GM12874 (cell line): ENCODE results near the gene LZTFL1.

ENCODE experiments used
- CTCF ChIP-seq: IDR thresholded peaks from 2 replicates; pipeline ENCODE4 v1.5.1; 2011; ENCODE audit warnings: low read depth, mild to moderate bottlenecking, control low read depth, low read length, moderate library complexity; ENCODE audit not compliant: insufficient read depth

LZTFL1 gene

GRCh38 chr3:45842851-45843625 is 1.1 kb upstream of the LZTFL1 start:
- no peak for TF ChIP-seq CTCF

DNA sequence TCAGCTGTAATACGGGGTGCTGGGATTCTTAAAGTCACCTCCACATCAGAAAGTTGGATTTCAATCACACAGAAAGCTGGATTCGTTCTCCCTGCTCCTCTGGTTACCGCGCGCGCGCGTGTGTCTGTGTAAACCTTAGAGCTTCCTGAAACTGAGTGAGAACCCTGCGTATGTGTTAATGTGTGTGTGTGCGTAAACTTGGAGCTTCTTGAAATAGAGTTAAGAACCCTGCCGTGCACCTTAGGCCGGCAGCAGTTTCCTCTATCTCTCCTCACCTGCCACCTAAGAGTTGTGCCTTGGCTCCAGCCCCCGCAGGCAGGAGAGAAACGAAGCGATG is 531 bp downstream of the LZTFL1 start:
- TF ChIP-seq CTCF = no peak

GRCh38 chr3:45838466-45838865 is 3.5 kb downstream of the LZTFL1 start:
- TF ChIP-seq CTCF = no peak

GRCh38 chr3:45832699-45833098 is 9.2 kb downstream of the LZTFL1 start:
- TF ChIP-seq CTCF = peak; percentile 42; the same call in 1 of the 2 replicates

DNA sequence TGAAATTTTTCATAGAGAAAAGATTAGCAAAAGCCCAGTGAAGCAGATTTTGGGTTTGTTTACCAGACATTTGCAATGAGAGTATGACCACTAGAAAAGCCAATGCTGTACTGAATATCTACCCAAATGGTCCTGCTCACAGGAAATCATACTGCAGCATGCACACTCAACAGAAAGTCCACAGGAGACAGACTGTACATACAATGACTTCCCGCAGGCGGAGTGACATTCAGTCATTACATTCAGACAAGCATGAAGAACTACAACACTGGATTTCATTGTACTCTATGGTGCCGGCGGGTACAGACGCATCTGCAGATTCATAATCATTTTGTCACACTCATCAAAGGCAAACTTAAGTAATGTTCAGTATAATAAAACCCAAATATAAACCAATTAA is 11.8 kb downstream of the LZTFL1 start:
- no peak for TF ChIP-seq CTCF

GRCh38 chr3:45826908-45827307 is 15.0 kb downstream of the LZTFL1 start:
- TF ChIP-seq CTCF = no peak

DNA sequence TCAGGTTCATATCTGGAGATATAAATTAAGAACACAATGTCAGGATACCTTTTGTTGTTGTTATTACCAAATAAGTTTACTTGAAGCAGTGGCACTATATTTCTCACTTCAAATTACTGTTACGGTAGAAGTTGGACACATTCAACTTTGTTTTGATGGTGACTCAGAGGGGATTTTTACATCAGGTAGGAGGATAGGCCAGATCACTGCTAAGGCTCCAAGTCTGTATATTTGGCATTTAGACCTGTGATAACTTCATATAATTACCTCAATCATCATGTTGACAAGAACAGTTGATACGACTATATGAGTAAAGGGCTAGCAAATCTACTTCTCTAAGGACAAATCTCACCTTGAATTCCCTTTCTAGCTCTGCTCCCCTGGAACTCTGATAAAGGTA is 15.6 kb downstream of the LZTFL1 start:
- TF ChIP-seq CTCF = no peak
